SK-N-SH treated with all-trans-retinoic acid at 6 μM for 48 hours (cell line): ENCODE results near the gene USP12.
A peak's percentile ranks its signal among the peaks of the same experiment; 100 is the strongest.

ENCODE experiments used
- ATAC-seq: fragments of 200-7000 bp; cut with Tn5 transposase; 3 replicates; pipeline ENCODE4 v1.9.1; 2020; ENCODE audit warnings: mild to moderate bottlenecking, moderate library complexity
- ARNTL ChIP-seq: fragments of 450-650 bp; formaldehyde crosslinking; IDR thresholded peaks from 2 replicates; pipeline ENCODE4 v1.5.0; 2020; ENCODE audit warnings: low read depth, mild to moderate bottlenecking, moderate library complexity, borderline replicate concordance
- CREB5 ChIP-seq: fragments of 250-450 bp; sonication (Bioruptor Pico); IDR thresholded peaks from 2 replicates; pipeline ENCODE4 v1.5.1; 2020; ENCODE audit warnings: low read depth, mild to moderate bottlenecking, moderate library complexity
- CSDC2 ChIP-seq: fragments of 250-450 bp; sonication (Bioruptor Pico); IDR thresholded peaks from 2 replicates; pipeline ENCODE4 v1.5.0; 2020; ENCODE audit warnings: mild to moderate bottlenecking, moderate library complexity
- CSRNP3 ChIP-seq: fragments of 250-450 bp; sonication (Bioruptor Pico); IDR thresholded peaks from 2 replicates; pipeline ENCODE4 v1.5.1; 2021; ENCODE audit warnings: mild to moderate bottlenecking, moderate library complexity
- ESRRG ChIP-seq: fragments of 250-450 bp; sonication (Bioruptor Pico); IDR thresholded peaks from 2 replicates; pipeline ENCODE4 v1.6.1; 2021; ENCODE audit warnings: mild to moderate bottlenecking
- GLIS3 ChIP-seq: fragments of 250-450 bp; sonication (Bioruptor Pico); IDR thresholded peaks from 2 replicates; pipeline ENCODE4 v1.5.0; 2020; ENCODE audit warnings: mild to moderate bottlenecking, moderate library complexity
- ISL1 ChIP-seq: fragments of 250-450 bp; sonication (Bioruptor Pico); IDR thresholded peaks from 2 replicates; pipeline ENCODE4 v2.1.2; 2022; ENCODE audit warnings: mild to moderate bottlenecking, moderate library complexity
- OSR1 ChIP-seq: fragments of 250-450 bp; sonication (Bioruptor Pico); IDR thresholded peaks from 2 replicates; pipeline ENCODE4 v1.8.0; 2022; ENCODE audit warnings: moderate library complexity, mild to moderate bottlenecking, inconsistent platforms
- PATZ1 ChIP-seq: fragments of 250-450 bp; sonication (Bioruptor Pico); IDR thresholded peaks from 2 replicates; pipeline ENCODE4 v1.8.0; 2020; ENCODE audit warnings: mild to moderate bottlenecking, moderate library complexity, borderline replicate concordance
- PPARA ChIP-seq: fragments of 250-450 bp; sonication (Bioruptor Pico); IDR thresholded peaks from 2 replicates; pipeline ENCODE4 v1.5.0; 2020; ENCODE audit warnings: mild to moderate bottlenecking, borderline replicate concordance
- SNAI2 ChIP-seq: fragments of 250-450 bp; sonication (Bioruptor Pico); IDR thresholded peaks from 2 replicates; pipeline ENCODE4 v1.5.0; 2020; ENCODE audit warnings: mild to moderate bottlenecking, moderate library complexity
- TCF4 ChIP-seq: fragments of 250-450 bp; sonication (Bioruptor Pico); IDR thresholded peaks from 2 replicates; pipeline ENCODE4 v1.8.0; 2021; ENCODE audit warnings: mild to moderate bottlenecking, moderate library complexity, borderline replicate concordance
- TOX ChIP-seq: fragments of 250-450 bp; sonication (Bioruptor Pico); IDR thresholded peaks from 2 replicates; pipeline ENCODE4 v1.8.0; 2021; ENCODE audit warnings: mild to moderate bottlenecking, moderate library complexity, borderline replicate concordance
- ZFP3 ChIP-seq: fragments of 250-450 bp; sonication (Bioruptor Pico); IDR thresholded peaks from 2 replicates; pipeline ENCODE4 v1.5.0; 2020; ENCODE audit warnings: mild to moderate bottlenecking, moderate library complexity
- ZFP30 ChIP-seq: fragments of 450-650 bp; formaldehyde crosslinking; IDR thresholded peaks from 2 replicates; pipeline ENCODE4 v1.5.0; 2022; ENCODE audit warnings: mild to moderate bottlenecking, moderate library complexity
- ZNF565 ChIP-seq: fragments of 450-650 bp; formaldehyde crosslinking; conservative IDR thresholded peaks from 2 replicates; pipeline ENCODE4 v1.5.0; 2020; ENCODE audit warnings: low read depth, mild to moderate bottlenecking, moderate library complexity
- ZNF70 ChIP-seq: fragments of 450-650 bp; formaldehyde crosslinking; IDR thresholded peaks from 2 replicates; pipeline ENCODE4 v1.5.0; 2020; ENCODE audit warnings: mild to moderate bottlenecking, moderate library complexity
- ZNF8 ChIP-seq: fragments of 450-650 bp; formaldehyde crosslinking; IDR thresholded peaks from 2 replicates; pipeline ENCODE4 v1.5.0; 2020; ENCODE audit warnings: mild to moderate bottlenecking, moderate library complexity
- TF ChIP-seq, protein P1 (sequence below): fragments of 250-450 bp; sonication (Bioruptor Pico); IDR thresholded peaks from 2 replicates; pipeline ENCODE4 v1.8.0; 2021; ENCODE audit warnings: low read depth, mild to moderate bottlenecking, moderate library complexity, borderline replicate concordance

Gene USP12

GRCh38 chr13:27079421-27079958 lies 92.1 kb downstream of the USP12 start:
- ATAC-seq, result peak; percentile 94
- TF ChIP-seq ZNF8 (CRISPR knock-in tag), result no peak
- TF ChIP-seq ZFP30, result no peak
- TF ChIP-seq ZNF565 (CRISPR knock-in tag), result no peak
- no peak for TF ChIP-seq ARNTL (CRISPR knock-in tag)
- no peak for TF ChIP-seq GLIS3 (CRISPR knock-in tag)
- no peak for TF ChIP-seq ZNF70 (CRISPR knock-in tag)
- TF ChIP-seq, all 23 proteins: peak for 0

DNA sequence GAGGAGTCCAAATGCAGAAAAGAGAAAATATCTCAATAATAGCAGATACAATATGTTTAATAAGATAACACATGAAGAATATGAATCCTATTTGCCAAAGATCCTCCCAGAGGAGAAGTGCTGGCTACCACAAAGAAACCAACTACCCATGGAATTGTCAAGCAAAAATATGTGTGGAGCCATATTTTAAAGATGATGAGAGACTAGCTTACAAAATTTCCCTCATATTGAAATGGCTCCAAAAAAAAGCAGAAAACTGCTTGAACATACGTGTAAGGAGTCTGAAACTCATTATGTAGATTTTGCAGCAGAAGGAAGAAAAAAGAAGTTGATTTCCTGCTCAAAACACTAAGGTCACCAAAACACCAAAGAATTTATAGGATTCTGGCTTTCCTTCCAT lies 94.2 kb downstream of the USP12 start:
- ATAC-seq, result no peak

GRCh38 chr13:27076421-27076820 lies 95.2 kb downstream of the USP12 start:
- ATAC-seq, result no peak
- TF ChIP-seq OSR1 (CRISPR knock-in tag) (no peak), CREB5 (CRISPR knock-in tag) (no peak), SNAI2 (CRISPR knock-in tag) (no peak), ARNTL (CRISPR knock-in tag) (no peak), TOX (CRISPR knock-in tag) (no peak), ESRRG (no peak), ZNF70 (CRISPR knock-in tag) (no peak), PPARA (CRISPR knock-in tag) (no peak), ZFP30 (no peak), ISL1 (CRISPR knock-in tag) (no peak), TCF4 (CRISPR knock-in tag) (no peak)
- TF ChIP-seq, protein P1, sequence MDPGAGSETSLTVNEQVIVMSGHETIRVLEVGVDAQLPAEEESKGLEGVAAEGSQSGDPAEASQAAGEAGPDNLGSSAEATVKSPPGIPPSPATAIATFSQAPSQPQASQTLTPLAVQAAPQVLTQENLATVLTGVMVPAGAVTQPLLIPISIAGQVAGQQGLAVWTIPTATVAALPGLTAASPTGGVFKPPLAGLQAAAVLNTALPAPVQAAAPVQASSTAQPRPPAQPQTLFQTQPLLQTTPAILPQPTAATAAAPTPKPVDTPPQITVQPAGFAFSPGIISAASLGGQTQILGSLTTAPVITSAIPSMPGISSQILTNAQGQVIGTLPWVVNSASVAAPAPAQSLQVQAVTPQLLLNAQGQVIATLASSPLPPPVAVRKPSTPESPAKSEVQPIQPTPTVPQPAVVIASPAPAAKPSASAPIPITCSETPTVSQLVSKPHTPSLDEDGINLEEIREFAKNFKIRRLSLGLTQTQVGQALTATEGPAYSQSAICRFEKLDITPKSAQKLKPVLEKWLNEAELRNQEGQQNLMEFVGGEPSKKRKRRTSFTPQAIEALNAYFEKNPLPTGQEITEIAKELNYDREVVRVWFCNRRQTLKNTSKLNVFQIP, result no peak

More for the DNA sequence above, 94.2 kb downstream of the USP12 start:
- TF ChIP-seq ZNF70 (CRISPR knock-in tag) (no peak), CSRNP3 (no peak), CSDC2 (CRISPR knock-in tag) (no peak), CREB5 (CRISPR knock-in tag) (no peak), OSR1 (CRISPR knock-in tag) (no peak), ZNF565 (CRISPR knock-in tag) (no peak), PATZ1 (CRISPR knock-in tag) (no peak), PPARA (CRISPR knock-in tag) (no peak), GLIS3 (CRISPR knock-in tag) (no peak)
- TF ChIP-seq, all 23 proteins: peak for 0

DNA sequence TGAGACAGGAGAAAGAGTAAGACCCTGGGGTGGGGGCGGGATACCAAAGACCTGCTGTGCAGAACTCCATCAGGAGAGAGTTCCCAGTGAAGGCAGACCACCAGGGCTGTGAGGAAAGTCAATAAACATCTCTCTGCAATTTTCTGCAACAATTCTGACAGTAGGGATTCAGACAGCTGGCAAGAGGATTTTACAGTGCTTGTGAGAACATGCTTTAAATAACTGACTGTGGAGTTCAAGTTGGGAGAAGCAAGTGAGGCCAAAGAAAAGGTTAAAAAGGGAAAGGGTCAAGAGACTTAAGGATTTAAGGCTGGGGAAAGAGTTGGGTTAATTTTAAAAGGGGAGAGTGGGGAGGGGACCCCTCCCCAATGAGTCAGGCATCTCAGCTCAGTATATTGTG lies 98.4 kb downstream of the USP12 start:
- no peak for ATAC-seq
- TF ChIP-seq ISL1 (CRISPR knock-in tag), result no peak
- no peak for TF ChIP-seq CSDC2 (CRISPR knock-in tag)
- TF ChIP-seq, protein P1, result no peak
- TF ChIP-seq CSRNP3, result no peak
- no peak for TF ChIP-seq CREB5 (CRISPR knock-in tag)
- TF ChIP-seq PATZ1 (CRISPR knock-in tag), result no peak
- no peak for TF ChIP-seq ZFP3 (CRISPR knock-in tag)
- TF ChIP-seq SNAI2 (CRISPR knock-in tag), result no peak
- no peak for TF ChIP-seq ZNF565 (CRISPR knock-in tag)
- no peak for TF ChIP-seq ZNF70 (CRISPR knock-in tag)
- TF ChIP-seq ZFP30, result no peak
